Suprapubic skin (tissue), 4 donors: ENCODE data around the gene MPPE1.

Source experiments
- EP300 ChIP-seq: sonication (generic); formaldehyde crosslinking; IDR thresholded peaks from one replicate; pipeline ENCODE4 v1.6.1; 2017; ENCODE audit warnings: antibody characterized with exemption
- POLR2A ChIP-seq, 2 donors: fragments of 450-650 bp; IDR thresholded peaks; one replicate each; pipeline ENCODE4 v1.6.1; 2017; ENCODE audit warnings: antibody characterized with exemption in 2 of 2, mild to moderate bottlenecking in 2 of 2, moderate library complexity in 2 of 2
- POLR2AphosphoS5 ChIP-seq, 3 donors: sonication (generic); formaldehyde crosslinking; IDR thresholded peaks; one replicate each; pipeline ENCODE4 v1.6.1; 2017; ENCODE audit warnings: antibody characterized with exemption in 3 of 3
- TF ChIP-seq, protein P1 (sequence below), 2 donors: fragments of 200-600 bp in 1 of 2; fragments of 450-650 bp in 1 of 2; sonication (generic) in 1 of 2; IDR thresholded peaks; one replicate each; pipeline ENCODE4 v1.5.1; 2016 to 2019; ENCODE audit warnings: antibody characterized with exemption in 2 of 2, mild to moderate bottlenecking in 1 of 2, moderate library complexity in 1 of 2

DNA sequence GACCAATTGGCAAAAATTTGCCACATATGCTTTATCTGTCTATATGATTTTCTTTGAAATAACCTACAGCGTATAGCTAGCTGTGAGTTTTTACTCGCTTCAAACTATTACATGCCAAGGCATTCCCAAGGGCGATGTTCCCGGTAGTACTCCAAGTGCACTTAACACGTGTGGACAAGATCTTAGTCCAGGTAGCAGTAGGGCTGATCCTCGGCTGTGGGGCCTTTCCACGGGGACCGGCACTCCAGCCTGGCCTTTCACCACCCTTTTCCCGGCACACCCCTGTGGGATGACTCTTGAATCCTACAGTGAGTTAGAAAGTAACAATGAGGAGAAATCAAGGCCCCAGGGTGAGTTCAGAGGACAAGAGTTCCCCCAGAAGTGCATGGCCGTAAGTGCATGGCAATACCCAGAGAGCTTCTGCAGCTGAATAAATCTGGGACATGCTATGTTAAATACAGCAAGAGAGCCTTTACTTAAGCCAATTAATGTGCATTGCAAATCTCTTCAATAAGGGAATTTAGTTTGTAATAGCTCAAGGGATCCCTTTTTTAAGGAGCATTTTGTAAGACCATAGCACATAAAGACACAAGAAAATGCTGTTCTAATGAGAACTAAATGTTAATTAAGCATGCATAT lies 30.5 kb downstream of the MPPE1 start:
- TF ChIP-seq, protein P1, sequence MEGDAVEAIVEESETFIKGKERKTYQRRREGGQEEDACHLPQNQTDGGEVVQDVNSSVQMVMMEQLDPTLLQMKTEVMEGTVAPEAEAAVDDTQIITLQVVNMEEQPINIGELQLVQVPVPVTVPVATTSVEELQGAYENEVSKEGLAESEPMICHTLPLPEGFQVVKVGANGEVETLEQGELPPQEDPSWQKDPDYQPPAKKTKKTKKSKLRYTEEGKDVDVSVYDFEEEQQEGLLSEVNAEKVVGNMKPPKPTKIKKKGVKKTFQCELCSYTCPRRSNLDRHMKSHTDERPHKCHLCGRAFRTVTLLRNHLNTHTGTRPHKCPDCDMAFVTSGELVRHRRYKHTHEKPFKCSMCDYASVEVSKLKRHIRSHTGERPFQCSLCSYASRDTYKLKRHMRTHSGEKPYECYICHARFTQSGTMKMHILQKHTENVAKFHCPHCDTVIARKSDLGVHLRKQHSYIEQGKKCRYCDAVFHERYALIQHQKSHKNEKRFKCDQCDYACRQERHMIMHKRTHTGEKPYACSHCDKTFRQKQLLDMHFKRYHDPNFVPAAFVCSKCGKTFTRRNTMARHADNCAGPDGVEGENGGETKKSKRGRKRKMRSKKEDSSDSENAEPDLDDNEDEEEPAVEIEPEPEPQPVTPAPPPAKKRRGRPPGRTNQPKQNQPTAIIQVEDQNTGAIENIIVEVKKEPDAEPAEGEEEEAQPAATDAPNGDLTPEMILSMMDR (IDR thresholded peaks at IDR 0.05), result no peak
- TF ChIP-seq POLR2A (IDR thresholded peaks at IDR 0.05), result no peak
- TF ChIP-seq POLR2AphosphoS5 (IDR thresholded peaks at IDR 0.05), result no peak
- no peak for TF ChIP-seq EP300
